ENCODE measurements around the gene TSPEAR.

Gene TSPEAR

DNA sequence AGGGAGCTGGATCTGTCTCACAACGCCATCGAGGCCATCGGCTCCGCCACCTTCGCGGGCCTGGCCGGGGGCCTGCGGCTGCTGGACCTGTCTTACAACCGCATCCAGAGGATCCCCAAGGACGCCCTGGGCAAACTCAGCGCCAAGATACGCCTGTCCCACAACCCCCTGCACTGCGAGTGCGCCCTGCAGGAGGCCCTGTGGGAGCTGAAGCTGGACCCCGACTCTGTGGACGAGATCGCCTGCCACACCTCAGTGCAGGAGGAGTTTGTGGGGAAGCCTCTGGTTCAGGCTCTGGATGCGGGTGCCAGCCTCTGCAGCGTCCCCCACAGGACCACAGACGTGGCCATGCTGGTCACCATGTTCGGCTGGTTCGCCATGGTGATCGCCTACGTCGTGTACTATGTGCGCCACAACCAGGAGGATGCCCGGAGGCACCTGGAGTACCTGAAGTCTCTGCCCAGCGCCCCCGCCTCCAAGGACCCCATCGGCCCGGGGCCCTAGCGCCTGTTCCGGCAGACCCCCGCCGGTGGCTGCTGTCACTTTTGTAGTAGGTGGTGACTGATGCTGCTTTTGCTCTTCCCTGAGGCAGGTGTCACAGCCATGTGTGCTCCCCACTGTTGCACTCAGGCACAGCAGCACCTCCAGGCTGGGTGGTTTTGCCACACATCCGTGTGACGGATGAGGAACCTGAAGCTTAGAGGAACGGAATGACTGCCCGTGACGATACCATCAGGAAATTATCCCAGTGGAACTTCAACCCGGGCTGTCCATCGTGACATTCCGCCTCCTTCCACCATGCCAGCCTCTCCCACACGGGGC, 254.2 kb downstream of the TSPEAR start:
- FAIRE-seq = no peak

DNA sequence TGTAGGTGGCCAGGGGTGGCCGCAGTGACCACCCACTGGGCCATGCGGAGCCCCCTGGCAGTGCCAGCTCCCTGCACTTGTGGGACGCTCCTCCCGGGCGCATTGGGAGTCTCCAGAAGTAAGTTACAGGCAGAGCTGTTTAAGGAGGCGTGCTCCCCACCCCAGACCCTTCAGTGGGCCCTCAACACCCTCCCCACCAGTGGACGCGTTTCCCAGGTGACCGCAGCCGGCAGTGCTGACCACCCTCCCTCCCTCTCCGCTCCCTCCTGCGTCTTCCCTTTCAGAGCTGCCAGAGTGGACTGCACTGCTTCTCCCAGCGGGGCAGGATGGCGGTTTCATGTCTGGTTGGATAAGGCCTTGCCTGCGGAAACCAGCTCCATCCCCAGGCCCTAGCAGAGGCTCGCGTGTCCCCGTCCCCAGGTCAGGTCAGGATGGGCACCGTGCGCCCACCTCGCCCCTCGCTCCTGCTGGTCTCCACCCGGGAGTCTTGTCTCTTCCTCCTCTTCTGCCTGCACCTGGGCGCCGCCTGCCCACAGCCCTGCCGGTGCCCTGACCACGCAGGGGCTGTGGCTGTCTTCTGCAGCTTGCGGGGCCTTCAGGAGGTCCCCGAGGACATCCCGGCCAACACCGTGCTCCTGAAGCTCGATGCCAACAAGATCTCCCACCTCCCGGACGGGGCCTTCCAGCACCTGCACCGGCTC, 255.0 kb downstream of the TSPEAR start:
- no peak for FAIRE-seq

DNA sequence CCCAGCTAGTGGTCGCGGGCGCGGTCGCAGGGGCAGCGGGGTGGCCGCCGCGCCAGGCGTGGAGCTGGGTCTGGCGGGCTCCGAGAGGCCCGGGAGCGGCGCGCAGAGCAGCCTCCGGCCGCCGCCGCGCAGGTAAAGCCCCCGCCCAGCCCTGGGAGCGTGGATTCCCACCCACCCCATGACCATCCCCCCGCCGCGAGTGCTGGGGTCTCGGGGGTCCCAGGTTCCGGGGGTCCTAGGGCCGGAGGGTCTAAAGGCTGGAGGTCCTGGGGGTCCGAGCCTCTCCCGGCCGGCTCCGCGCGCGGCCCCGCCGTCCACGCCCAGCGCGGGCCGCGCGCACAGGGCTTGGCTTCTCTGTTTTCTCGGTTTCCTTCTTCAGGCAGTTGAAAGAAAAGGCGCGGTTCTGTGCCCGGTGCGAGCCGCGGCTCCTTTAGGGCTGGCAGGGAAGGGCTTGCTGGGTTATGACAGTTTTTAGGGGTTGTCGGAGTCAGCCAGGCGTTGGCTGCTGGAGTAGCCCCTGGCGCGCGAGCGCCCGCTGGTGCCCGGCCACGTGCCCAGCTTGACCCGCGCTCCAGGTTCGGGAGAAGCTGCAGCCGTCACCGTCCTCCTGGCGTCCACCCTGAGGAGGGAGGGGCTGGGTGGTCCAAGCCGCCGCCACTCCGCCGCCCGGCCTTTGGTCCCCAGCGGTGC, 255.7 kb downstream of the TSPEAR start:
- FAIRE-seq = no peak

DNA sequence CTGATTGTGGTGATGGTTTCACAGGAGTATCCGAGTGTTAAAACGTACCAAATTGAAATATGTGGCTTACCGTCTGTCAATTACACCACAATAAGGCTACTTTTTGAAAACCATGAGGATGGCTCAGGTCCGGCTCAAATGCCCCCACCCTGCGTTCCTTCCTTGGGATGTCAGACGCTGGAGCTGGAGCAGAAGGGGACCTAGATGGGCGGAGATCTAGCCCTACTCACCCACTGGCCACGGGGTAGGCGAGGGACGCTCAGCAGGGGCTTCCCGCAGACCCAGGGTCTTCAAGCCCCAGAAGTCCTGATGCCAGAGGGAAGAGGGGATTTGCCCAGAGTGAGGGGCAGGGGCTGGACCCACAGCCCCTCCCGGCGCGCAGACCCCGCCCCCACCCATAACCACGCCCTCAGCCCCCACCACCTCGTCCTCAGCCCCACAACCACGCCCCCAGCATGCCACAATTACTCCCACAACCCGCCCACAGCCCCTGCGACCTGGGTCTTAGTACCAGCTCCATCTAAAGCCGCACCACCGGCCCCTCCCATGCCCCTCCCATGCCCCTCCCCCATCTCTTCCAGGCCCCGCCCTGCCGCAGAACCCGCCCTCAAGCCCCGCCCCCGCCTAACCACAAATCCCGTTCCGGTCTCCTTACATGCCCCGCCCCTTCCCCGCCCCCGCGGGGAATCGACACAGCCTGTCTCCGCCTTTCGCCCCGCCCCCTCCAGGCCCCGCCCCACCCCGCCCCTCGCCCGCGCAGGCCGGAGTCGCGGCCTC, 256.4 kb downstream of the TSPEAR start, which contains the start of gene LRRC3:
TSS of gene LRRC3 (plus strand) at position 764 of the 777 bp plus-strand sequence. CDS start 1,135 bp downstream, outside the sequence.
- FAIRE-seq = no peak

DNA sequence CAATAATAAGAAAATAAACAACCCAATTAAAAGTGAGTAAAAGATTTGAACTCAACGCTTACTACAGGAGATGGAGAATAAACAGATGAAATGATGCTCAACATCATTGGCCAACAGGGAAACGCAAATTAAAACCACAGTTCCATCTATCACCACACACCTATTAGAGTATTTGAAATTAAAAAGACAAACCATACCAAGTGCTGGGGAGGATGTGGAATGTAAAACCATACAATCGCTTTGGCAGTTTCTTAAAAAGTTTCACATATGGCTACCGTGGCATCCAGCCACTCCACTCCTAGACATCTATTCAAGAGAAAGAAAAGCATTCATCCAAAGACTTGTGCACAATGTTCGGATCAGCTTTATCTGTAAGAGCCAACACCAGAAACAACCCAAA, 257.3 kb downstream of the TSPEAR start:
- no peak for FAIRE-seq

DNA sequence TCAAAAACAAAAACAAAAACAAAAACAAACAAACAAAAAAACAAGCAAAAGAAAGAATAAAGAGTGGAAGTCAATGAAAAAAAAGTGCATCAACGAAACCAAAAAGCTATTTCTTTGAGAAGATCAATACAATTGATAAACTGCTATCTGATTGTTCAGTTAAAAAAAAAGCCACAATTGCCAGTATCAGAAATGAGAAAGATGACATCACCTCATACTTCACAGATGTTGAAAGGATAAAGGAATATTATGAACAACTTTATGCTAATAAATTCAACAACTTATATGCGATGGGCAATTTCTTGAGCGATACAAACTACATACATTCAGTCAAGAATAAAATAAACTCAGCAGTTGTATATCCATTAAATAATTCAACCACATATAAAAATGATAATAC, 258.3 kb downstream of the TSPEAR start:
- no peak for FAIRE-seq

DNA sequence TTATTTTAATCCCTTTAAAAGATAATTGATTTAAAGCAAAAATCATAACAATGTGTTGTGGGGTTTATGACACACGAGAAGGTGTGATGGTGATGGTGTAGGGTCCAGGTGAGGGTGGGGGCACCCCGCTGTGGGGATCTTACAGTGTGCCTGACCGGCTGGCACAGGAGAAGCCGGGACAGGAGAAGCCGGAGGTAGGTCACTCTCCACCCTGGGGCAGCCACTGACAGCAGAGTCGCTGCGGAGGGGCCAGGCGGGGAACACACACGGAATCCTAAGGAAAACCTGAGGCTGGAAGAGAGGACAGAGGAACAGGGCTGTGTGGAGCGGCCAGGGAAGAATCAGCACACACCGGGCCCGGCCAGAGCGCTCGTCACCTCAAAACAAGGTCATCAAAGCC, 260.4 kb downstream of the TSPEAR start:
- FAIRE-seq = no peak

DNA sequence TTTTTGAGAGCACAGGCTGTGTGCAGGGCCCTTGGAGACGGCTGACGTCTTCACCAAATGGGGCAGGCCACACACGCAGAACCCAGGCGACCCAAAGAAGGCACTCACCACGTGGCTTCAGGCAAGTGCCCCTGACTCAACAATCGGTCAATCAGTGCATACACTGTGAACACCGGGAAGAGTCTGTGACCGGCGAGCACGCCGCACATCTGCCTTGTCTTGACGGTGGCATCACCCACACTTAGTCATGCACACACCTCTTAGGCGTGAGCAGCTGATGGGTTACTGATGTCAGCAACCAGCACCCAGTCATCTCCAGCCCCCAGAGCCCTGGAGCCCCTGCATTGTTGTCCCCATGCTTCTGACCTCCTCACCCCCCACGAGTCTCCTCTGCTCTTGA, 261.0 kb downstream of the TSPEAR start:
- no peak for FAIRE-seq

DNA sequence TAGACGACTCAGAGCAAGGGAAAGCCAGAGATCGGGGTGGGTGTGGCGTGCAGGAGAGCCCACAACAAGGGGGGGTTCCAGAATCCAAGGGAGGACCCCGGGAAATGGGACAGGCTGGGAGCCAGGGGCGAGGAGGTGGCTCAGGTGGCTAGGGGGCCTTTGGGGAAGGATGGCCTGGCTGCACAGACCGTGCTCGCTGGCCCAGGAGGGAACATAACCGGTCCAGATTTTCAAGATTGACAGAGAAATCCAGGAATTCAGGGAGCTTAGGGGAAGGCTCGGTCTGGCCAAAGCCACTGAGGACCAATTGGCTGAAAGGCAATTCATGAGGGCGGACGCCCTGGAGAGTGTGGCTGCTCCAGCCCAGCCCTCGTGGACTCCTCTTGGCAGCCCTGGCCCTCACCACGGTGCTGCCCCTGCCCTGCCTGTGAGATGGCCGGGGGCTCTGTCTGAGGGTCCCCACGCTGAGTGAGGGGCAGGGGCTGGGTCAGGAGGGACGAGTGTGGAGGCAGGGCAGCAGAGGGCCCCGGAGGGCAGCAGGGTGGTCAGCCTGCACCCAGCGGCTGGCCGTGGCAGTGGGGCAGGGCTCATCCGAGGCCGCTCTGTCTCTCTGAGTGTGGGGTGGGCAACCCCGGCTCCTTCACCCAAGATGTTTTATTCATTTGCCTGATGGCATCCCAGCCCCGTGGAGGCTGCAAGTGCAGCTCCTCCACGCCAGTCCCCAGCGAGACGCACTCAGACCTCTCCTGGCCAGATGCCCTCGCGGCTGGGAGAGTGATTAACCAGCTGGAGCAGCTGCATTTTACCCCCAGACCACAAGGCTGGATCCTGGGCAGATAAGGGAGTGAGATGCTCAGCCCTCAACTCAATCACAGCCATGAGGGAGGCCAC, 261.7 kb downstream of the TSPEAR start:
- no peak for FAIRE-seq

DNA sequence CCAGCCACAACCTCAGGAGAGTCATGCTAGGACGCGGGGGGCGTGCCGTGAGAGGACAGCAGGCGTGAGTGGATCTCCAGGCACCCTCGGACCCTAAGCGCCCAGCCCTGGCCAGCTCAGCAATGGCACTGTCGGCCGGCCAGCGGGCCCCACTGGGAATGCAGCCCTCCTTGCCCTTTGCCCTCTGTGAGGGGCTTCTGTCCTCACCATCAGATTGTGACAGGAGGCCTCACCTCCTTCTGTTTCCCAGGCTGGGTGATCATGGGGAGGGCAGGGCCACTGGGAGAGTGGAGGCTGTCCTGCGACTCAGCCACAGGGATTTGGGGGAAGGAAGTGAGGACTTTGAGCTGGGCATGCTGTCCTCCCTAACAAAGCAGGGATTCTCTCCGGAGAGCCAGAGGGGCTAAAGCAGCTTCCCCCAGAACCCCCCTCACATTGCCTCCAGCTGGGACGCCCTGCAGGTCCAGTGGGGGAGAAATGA, 262.7 kb downstream of the TSPEAR start:
- no peak for FAIRE-seq
